ENCODE measurements around the gene PRSS36.
"Not testable (repeated sequence)": the region's sequence is repeated elsewhere in the genome, so short reads cannot be mapped to it uniquely, and the experiment has no call there.

PRSS36 gene

GRCh38 chr16:31141489-31142108 is 8.3 kb downstream of the PRSS36 start:
- no peak for DNase-seq

GRCh38 chr16:31141071-31141469 is 8.8 kb downstream of the PRSS36 start:
- DNase-seq: not testable (repeated sequence)

GRCh38 chr16:31138621-31139578 is 11.0 kb downstream of the PRSS36 start:
- DNase-seq: no peak

GRCh38 chr16:31136822-31137499 is 12.9 kb downstream of the PRSS36 start:
- DNase-seq: not testable (repeated sequence)

- DNase-seq: no peak
Measured at GRCh38 chr16:31136287-31136662, 13.6 kb downstream of the PRSS36 start.

- no peak for DNase-seq
Measured at GRCh38 chr16:31135535-31136286, 14.2 kb downstream of the PRSS36 start, which contains the start of gene PRSS8. PRSS8 (minus strand) TSS chr16:31135727; CDS start chr16:31135498, 229 bp downstream.

GRCh38 chr16:31134625-31135534 is 15.0 kb downstream of the PRSS36 start:
- DNase-seq: no peak

GRCh38 chr16:31134091-31134571 is 15.7 kb downstream of the PRSS36 start:
- DNase-seq: no peak

GRCh38 chr16:31133046-31133501 is 16.8 kb downstream of the PRSS36 start:
- DNase-seq: no peak

- DNase-seq: no peak
Measured at GRCh38 chr16:31132303-31132979, 17.4 kb downstream of the PRSS36 start.

- DNase-seq: no peak
Measured at GRCh38 chr16:31131841-31132271, 18.0 kb downstream of the PRSS36 start.

- no peak for DNase-seq
Measured at GRCh38 chr16:31131416-31131815, 18.4 kb downstream of the PRSS36 start.

- DNase-seq: no peak
Measured at GRCh38 chr16:31130899-31131298, 19.0 kb downstream of the PRSS36 start.

- no peak for DNase-seq
Measured at GRCh38 chr16:31130336-31130891, 19.5 kb downstream of the PRSS36 start.

- DNase-seq: no peak
Measured at GRCh38 chr16:31129568-31130335, 20.1 kb downstream of the PRSS36 start.

GRCh38 chr16:31128711-31129567 is 20.9 kb downstream of the PRSS36 start:
- DNase-seq: no peak

GRCh38 chr16:31127182-31127581 is 22.7 kb downstream of the PRSS36 start:
- DNase-seq: no peak

- DNase-seq: no peak
Measured at GRCh38 chr16:31125844-31126243, 24.0 kb downstream of the PRSS36 start.

All from NCI-H2081 (cell line).